ENCODE results near the gene BPIFA2.

BPIFA2 gene

GRCh38 chr20:33202451-33202850 lies 34.5 kb downstream of the BPIFA2 start:
- no peak for DNase-seq (ENCODE audit: low spot score)

DNA sequence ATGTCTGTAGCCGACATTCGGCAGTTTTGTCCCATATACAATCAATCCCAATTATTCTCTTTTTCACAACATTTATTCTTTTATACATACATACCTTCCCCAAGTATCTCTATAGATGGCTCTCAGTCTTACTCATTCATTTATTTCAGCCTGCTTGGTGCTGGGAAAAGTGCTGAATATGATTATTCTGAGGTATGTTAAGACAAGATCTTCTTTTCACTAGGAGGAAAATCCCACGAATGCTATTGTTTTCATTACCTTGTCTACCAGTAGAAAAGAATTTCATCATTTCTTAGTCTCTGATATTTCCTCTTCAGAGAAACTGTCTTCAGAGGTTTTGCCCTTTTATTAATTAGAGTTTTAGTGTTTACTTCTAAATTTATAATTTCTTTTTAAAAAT lies 35.5 kb downstream of the BPIFA2 start:
- DNase-seq (ENCODE audit: low spot score) = no peak

DNA sequence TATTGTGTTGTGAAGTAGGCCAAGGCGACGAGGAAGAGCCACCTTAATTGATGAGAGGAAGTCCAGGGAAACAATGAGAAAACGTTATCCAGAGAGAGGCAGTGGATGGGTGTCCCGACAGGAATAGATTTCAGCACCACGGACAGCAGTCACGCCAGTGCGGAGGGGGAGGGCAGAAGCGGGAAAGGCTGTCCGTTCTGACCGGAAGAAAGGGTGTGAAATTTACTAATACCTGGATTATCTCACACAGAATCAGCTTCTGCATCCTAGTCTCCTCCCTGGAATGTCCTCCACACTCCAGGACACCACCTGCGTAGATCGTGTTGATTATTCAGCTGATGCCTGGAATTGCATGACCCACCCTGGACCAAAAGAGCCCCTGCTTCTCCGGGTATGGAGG lies 41.8 kb downstream of the BPIFA2 start:
- peak; percentile 29 for DNase-seq (ENCODE audit: low spot score)

DNA sequence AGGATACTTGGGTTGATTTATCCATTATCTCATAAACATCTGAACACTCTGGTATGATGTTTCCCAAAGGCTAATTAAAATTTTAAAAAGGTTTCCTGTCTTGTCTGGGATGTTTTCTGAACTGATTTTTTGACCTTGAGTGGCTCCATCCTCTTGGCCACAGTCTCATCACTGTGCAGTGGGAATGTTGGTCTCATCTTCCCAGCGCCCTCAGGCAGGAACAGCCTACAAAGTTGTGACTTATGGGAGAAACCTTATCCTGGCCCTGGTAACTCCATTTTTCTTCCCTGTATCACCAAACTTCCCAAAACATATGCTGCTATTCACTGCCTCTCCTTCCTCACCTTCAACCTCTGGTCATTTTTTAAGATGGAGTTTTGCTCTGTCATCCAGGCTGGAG lies 42.4 kb downstream of the BPIFA2 start:
- DNase-seq (ENCODE audit: low spot score) = no peak

- DNase-seq (ENCODE audit: low spot score) = peak; percentile 24
Measured at GRCh38 chr20:33211817-33212424, 44.0 kb downstream of the BPIFA2 start.

GRCh38 chr20:33217052-33217451 lies 49.1 kb downstream of the BPIFA2 start, which contains the start of gene BPIFA3:
Gene BPIFA3 (plus strand): TSS chr20:33217352. CDS start chr20:33217537, 185 bp downstream.
- no peak for DNase-seq (ENCODE audit: low spot score)

GRCh38 chr20:33224399-33224798 lies 56.4 kb downstream of the BPIFA2 start:
- DNase-seq (ENCODE audit: low spot score) = no peak

- DNase-seq (ENCODE audit: low spot score) = no peak
Measured at GRCh38 chr20:33229843-33230242, 61.9 kb downstream of the BPIFA2 start.
